ENCODE results near the gene ASTL.

Gene ASTL

DNA sequence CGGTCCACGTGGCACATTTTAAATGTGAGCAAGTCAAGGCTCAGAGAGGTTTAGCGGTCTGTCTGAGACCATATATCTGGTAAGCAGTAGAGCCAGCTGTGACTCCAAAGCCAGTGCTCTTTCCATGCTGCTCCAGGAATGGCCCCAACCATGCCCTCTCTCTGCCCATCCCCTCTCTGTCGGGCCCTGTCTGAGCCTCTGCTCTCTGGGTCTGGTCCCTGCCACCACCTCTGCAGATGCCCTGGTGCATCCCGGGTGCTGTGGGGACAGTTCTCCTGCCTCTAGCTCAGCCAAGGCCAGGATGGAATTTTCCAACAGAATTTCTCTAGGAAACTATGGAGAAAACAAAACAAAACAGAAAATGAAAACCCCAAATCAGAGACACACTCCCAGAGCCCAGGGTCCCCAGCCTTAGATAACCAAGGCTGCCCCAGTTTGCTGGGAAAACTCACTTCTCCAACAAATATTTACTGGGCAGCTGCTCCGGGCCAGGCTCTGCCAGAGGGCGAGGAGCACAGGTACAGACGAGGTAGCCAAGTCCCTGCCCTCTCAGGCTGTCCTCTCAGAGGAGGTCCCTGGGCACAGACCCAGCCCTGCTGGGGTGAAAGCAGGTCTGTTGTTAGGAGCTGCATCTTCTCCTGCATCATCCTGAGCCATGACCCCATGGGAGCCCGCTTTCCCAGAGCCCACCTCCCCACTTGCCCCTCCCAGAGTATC lies 31.2 kb downstream of the ASTL start:
- intact Hi-C loops (cut with DNase I): no loop called here
- peak in 4 of 10 donors; percentile 5 to 63 (median 45) for DNase-seq

DNA sequence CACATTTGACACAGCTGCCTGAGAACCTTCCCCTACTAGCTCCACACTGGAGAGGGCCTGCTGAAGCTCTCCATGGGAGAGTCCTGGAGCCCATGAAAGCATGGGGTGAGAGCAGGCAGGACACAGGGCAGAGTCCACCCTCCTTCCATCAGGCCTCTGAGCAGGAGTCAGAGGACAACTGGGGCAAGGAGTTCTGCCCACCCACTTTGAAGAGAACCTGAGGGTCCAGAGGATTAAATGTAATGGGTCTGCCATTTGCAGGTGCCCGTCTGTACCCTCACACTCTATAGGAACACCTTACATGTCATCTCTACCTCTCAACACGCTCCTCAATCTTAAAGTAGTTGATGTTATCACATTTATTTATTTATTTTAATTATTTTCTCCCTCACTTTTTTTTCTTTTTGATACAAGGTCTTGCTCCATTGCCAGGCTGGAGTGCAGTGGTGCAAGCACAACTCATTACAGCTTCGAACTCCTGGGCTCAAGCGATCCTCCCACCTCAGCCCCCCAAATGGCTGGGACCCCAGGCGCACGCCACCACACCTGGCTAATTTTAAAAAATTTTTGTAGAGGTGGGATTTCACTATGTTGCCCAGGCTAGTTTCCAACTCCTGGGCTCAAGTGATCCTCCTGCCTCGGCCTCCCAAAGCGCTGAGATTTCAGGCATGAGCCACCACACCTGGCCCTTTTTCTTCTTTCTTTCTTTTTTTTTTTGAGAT lies 32.1 kb downstream of the ASTL start:
- DNase-seq: peak in 4 of 10 donors; percentile 5 to 66 (median 14)
- intact Hi-C loops (cut with DNase I): no loop called here

DNA sequence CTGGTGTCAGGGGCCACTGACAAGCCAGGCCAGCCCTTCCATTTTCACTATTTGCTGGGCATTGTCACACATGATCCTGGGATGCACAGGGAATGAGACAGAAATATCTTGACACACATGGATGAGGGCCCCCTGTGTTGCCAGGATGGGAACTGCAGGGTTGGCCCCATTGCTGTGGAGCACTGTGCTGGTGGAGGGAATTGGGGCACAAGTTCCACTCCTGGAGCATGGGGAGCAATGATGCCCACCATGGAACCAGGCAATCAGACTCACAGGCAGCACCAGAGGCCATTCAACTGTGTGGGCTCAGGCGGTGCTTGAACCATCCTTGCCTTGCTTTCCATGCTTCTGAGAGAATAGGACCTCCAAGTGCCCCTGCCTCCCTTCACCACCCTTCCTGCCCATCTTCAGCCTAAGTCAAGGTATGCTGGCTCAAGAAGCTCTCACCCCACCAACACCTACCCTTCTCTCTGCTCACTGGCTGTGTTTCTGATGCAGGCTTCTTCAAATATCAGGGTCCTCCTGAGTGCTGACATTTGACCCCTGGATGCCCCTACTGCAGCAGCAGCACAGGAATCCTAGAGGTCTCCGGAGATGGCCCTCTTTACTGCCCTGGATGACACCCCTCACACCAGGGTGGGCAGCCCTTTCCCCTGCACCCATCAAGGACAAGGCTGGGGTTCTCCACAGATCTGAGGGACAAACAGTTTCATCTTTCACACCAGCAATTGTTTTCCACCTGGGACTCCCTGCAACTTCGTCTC lies 33.0 kb downstream of the ASTL start:
- DNase-seq: peak in 3 of 10 donors; percentile 13 to 42 (median 30)
- intact Hi-C loops (cut with DNase I): no loop called here

DNA sequence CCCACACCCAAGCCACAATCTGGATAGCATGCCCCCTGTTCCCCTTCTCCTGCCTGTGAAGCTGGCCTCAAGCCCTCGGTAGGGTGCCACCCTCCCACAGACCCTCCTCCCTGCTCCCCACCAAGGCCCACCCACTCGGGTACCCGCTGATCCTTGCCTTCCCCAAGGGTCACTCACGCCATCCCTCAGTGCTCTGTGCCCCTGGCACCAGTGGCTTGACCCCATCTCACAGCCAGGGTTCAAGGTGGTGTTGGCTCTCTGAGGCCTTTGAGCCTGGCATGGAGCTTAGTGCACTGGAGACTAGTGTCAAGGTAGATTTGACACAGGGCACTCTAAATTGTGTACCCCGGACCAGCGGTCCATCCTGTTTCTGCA lies 33.8 kb downstream of the ASTL start:
- peak in 4 of 10 donors; percentile 5 to 52 (median 39) for DNase-seq
- intact Hi-C loops (cut with DNase I): no loop called here

DNA sequence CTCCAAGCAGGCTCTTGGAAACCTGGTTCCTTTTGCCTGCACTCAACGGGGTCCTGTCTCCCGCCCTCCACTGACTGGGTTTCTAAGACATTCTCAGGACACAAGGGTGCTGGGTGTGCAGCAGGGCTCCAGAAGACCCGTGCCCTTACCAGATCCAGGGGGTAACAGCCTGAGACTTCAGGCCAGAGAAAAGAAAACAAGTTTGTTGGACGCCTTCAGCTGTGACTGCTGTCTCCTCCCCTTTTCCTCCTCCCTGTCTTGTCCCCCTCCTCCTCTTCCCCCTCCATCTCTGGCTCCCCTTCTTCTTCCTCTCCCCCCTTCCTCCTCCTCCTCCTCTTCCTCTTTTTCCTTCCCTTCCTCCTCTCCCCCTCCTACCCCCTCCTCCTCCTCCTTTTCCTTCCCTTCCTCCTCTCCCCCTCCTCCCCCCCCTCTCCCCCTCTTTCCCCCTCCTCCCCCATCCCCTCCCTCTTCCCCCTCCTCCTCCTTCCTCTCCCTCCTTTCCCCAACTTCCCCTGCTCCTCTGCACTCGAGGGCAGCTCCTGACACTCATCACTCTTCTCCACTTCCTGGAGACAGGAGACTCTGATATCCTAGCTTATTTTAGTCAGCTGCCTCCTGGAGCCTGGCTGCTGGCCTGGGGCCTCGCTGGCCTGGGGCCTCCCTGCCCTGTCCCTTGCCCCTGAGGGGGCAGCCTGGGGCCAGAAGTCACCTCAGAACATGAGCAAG lies 34.4 kb downstream of the ASTL start:
- intact Hi-C loops (cut with DNase I): no loop called here
- peak in 4 of 10 donors; percentile 4 to 16 (median 10) for DNase-seq

DNA sequence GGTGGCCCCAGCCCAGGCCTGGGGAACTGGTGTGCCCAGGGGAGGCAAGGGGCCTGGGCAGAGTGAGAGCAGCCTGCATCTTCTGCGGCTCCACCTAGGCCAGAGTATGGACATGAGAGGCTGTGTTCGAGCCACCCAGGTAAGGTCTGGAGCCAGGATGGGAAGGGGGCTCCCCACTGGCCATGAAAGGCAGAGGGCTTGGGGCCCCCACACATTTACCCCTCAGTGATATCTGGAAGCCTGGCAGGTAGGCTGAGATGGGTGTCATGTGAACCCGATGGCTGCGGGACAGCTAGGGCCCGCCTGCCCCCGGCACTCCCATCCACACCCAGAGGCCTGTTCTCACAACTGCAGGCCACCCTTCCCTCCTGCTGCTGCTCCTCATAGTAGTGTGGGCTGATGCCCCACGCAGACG lies 35.1 kb downstream of the ASTL start:
- intact Hi-C loops (cut with DNase I): no loop called here
- peak in 4 of 10 donors; percentile 6 to 73 (median 70) for DNase-seq

DNA sequence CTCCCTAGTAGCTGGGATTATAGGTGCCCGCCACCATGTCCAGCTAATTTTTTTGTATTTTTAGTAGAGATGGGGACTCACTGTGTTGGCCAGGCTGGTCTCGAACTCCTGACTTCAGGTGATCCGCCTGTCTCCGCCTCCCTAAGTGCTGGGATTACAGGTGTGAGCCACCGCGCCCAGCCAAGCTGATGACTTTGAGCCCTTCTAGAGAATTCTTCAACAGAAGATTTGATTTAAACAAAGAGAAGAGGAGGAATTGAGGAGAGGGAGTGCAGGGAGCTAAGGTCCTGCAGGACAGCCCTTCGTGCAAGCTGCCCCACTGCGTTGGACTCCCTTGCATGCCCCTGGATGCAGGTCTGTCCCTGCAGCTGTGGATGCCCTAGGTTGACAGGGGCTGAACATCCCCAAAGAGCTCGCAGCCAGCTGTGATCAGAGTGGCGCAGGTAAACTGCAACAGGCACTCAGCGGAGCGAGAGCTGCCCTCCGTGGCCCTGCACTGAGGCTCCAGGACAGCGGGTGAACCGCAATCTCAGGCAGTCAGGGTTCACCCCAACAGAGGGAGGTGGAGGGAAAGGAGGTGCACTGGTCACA lies 35.6 kb downstream of the ASTL start:
- intact Hi-C loops (cut with DNase I): no loop called here
- DNase-seq: peak in 2 of 10 donors; percentile 0 to 8

DNA sequence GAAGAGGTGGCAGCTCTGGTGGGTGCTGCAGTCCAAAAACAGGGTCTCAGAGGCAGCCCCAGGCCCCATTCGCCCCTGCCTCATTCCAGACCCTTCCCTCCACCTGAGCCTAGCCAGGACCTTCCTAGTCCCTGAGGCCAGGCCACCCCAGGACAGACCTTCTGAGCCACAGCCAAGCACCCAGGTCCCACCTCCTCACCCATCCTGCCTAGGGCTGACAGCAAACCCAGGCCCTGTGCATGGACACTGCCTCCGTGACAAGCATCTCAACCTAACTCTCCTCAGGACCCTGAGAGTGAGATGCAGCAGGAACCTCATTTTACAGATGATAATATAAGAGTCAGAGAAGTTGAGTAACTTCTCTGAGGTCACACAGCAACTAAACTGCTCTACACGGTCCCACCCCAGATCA lies 37.4 kb downstream of the ASTL start:
- peak in 6 of 10 donors; percentile 2 to 48 (median 24) for DNase-seq
- intact Hi-C loops (cut with DNase I): no loop called here

DNA sequence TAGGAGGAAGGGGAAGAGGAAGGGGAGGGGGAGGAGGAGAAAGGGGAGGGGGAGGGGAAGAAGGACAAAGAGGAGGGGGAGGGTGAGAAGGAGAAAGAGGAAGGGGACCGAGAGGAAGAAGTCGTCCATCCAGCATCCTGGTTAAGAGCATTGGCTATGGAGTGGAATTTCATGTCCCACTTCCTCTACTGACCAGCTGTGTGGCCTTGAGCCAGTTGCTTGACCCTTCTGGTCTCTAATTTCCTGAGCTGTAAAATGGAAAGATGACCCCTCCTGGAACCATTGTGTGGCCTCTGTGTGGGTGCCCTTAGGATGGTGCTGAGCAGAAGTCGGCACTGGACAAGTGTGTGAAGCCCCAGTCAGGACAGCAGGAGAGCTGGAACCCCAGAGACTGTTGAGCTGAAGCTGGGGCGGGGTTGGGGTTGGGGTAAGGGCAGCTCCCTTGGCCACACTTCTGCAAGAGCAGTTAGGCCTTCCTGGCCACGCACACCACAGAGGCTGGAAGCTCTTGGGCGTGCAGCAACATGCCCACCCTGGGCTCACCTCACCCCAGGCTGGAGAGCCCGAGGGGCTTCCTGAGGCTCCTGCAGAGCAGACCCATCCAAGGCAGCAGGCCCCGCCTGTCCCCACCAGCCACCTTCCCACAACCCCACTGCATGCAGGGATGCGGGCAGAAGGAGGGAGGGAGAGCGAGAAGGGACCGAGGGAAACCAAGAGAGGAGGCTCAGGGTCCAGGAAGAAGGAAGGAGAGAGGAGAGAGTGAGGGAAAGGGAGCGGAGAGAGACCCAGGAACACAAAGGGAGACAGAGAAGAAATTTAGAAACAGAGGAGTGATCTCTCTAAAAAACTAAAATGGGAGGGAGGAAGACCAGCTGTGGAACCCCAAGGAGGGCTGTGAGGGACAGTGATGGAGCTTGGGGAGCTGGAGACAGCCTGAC lies 38.2 kb downstream of the ASTL start:
- DNase-seq: peak in 3 of 10 donors; percentile 4 to 80 (median 8)
- intact Hi-C loops (cut with DNase I): no loop called here

DNA sequence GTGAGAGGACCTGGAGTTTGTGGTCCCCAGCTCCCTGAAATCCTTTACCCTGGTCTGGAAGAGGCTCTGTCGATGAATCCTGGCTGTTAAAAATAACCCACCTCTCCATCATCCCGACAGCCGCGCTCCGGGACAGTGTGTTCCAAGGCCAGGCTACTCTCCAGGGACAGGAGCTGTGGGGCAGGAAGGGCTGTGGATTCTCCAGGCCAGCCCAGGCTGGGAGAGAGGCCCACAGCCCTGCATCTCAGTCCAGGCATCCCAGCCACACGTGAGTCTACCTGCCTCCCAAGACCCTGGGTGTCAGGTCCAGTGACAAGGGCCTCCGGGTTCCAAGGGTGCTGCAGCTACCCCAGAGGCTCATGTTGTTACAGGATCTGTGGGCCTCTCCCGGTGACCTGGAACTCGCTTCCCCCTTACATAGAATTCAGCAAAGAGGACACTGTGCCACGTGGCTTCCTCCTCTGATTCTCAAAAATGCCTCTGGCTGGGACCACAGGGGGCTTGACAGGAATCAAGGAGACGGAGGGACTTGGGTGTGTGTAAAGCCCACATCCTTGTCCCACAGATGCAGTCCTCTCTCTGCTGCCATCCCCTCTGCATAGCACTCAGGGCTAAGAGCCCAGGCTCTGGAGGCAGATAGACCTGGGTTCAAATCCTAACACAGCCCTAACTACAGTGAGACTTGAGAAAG lies 39.3 kb downstream of the ASTL start:
- peak in 3 of 10 donors; percentile 3 to 59 (median 45) for DNase-seq
- intact Hi-C loops (cut with DNase I): no loop called here

DNA sequence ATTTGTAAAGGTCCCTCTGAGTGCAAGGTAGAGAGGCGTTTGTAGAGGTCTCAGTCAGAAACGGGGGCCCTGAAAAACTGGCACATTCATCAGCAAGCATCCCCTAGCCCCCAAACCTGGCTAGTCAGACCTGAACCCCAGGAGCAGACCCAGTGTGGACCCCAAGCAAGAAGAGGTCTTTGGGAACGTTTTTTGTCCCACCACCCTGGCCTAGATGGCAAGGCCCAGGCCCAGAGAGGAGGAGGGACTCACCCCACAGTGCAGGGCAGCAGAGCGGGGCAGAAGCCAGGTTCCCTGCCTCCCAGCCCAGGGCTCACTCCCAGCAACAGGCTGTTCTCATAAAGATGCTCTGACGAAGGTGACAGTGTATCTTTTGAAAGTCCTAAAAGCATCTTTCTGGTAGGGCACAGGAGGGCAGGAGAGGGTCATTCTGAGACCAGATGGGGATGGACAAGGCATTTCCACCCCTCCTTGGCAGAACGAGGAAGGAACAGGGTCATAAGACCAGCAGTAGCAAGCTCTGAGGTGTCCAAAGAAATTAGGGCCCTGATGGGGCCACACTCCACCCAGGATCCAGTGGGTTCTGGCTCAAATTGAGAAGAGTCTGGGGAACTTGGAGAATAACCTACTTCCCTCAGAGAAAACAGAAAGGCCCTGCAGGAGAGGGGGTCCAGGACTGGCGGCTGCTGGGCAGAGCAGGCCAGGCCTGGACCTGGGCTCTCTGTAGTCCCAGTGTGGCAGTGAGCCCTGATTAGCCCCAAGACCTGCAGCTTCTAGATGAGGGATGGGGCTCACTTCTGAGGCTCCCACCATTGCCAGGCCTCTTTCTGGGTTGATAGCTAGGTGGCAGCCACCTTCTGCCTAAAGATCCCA lies 40.1 kb downstream of the ASTL start:
- intact Hi-C loops (cut with DNase I): no loop called here
- DNase-seq: peak in 3 of 10 donors; percentile 5 to 43 (median 19)

DNA sequence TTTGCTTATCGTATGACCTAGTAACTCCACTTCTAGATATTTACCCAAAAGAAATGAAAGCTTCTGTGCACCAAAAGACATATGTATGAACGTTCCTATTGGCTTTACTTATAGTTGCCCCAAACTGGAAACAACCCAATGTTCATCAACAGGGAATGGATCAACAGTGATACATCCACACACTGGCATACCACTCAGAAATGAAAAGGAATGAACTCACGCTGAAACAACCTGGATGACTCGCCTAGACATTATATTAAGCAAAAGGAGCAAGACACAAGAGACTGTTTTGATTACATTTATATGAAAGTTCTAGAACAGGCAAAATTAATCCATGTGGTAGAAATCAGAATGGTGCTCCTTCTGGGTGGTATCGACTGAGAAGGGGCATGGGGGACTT lies 40.9 kb downstream of the ASTL start:
- intact Hi-C loops (cut with DNase I): no loop called here
- DNase-seq: no peak

DNA sequence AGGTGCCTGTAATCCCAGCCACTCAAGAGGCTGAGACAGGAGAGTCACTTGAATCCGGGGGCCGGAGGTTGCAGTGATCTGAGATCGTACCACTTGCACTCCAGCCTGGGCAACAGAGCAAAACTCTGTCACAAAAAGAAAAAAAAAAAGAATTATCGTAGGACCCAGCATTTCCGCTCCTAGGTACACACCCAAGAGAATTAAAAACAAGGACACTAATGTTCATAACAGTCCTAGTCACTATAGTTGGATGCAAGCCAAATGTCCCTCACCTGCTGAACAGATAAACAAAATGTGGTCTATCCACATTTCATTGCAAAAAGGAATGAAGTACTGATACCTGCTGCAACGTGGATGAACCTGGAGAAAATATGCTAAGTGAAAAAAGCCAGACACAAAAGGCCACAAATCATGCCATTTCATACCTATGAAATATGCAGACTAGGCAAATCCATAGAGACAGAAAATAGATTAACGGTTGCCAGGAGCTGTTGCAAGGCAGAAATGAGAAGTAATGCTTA lies 43.1 kb downstream of the ASTL start:
- intact Hi-C loops (cut with DNase I): no loop called here
- DNase-seq: peak in 2 of 10 donors; percentile 1 to 14

DNA sequence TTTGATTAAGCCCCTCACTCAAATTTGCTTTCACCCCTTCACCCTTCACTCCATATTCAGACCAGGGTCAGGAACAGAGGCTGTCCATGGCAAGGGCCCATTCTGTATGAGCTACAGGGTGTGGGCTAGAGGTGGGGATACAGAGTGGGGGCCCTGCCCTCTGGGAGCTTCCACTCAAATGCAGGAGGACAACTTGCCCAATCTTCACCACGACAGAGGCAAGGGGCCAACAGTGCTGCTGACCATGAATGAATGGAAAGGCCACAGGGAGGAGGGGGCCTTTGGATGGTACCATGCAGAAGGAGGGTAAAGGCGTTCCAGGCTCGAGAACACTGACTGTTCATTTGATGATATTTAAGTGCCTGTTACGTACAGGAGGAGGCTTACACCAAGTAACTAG lies 44.8 kb downstream of the ASTL start:
- intact Hi-C loops (cut with DNase I): no loop called here
- peak in 3 of 10 donors; percentile 2 to 65 (median 24) for DNase-seq

DNA sequence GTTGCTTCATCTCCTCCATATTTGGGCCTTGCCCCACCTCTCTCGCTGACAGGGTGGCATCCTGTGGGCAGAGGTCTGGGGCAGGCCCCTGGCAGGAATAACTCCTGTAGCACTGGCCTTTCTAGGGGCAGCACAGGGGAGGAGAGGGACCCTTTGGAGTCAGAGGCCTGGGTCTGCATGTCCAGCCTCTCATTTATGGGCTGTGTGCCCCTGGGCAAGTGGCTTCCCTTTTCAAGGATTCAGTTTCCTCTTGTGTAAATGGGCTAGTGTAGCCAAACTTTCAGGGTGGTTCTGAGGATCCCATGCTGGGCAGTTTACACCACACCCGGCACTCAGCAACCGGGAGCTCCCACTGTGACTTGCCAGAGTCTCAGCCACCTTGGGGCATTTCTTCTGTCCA lies 45.4 kb downstream of the ASTL start:
- DNase-seq: peak in 3 of 10 donors; percentile 16 to 60 (median 31)
- intact Hi-C loops (cut with DNase I): no loop called here

DNA sequence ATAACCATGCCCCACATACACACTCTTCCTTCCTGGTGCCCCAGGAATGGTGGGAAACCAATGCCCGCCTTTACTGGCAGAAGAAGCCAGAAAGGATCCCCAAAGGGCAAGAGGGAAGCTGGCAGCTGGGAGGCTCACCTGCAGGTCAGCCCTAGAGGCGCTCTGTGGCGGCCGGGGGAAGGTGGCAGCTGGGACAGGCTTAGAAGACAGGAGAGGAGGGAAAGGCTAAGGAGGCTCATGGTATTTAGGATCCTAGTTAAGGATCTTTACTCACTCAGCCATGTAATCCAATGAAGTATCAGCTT lies 45.8 kb downstream of the ASTL start:
- intact Hi-C loops (cut with DNase I): no loop called here

More for the DNA sequence above, 45.8 kb downstream of the ASTL start:
- DNase-seq: peak in 5 of 10 donors; percentile 3 to 59 (median 39)
